Body of pancreas (tissue), 4 donors: ENCODE results near the gene IL31RA. TPM values are rescaled to one million over a fixed set of nuclear protein-coding genes. Genes with fewer than 3 reads are reported as not detected.

Source experiments
- ATAC-seq: fragments of 150-250 bp; one replicate; pipeline ENCODE4 v1.9.1; 2016
- DNase-seq, 4 donors: peaks; one replicate each; pipeline ENCODE4 v3.0.0-alpha.2; 2019
- H3K27ac ChIP-seq, 4 donors: fragments of 200-600 bp; sonication (generic); 1 replicate in 3 of 4; 2 replicates in 1 of 4; pipeline versions ENCODE4 v1.5.1 to v1.6.1; 2016 to 2019; ENCODE audit warnings: mild to moderate bottlenecking in 1 of 4, mixed read lengths in 1 of 4, moderate library complexity in 1 of 4
- H3K27me3 ChIP-seq, 2 donors: fragments of 200-600 bp; sonication (generic); one replicate each; pipeline ENCODE4 v1.6.0; 2016; ENCODE audit warnings: mild to moderate bottlenecking in 1 of 2
- H3K36me3 ChIP-seq, 2 donors: fragments of 200-600 bp; sonication (generic); replicated peaks in 1 of 2; 2 replicates each; pipeline ENCODE4 v1.5.1; 2016; ENCODE audit warnings: low read depth in 2 of 2; ENCODE audit not compliant: insufficient read depth in 1 of 2
- H3K4me1 ChIP-seq: fragments of 200-600 bp; sonication (generic); one replicate; pipeline ENCODE4 v1.6.0; 2016
- H3K4me3 ChIP-seq, 2 donors: fragments of 200-600 bp; sonication (generic); 1 replicate in 1 of 2; 2 replicates in 1 of 2; pipeline ENCODE4 v1.5.1; 2016 to 2019
- H3K9me3 ChIP-seq, 3 donors: fragments of 200-600 bp; sonication (generic); 1 replicate in 2 of 3; 2 replicates in 1 of 3; pipeline ENCODE4 v1.5.1; 2016
- POLR2A ChIP-seq, 3 donors: fragments of 450-650 bp; IDR thresholded peaks; one replicate each; pipeline ENCODE4 v1.6.1; 2016; ENCODE audit warnings: antibody characterized with exemption in 3 of 3, mild to moderate bottlenecking in 2 of 3
- WGBS, 2 donors: methylation state at CpG; one replicate each; pipeline ENCODE4 v1.1.5; 2017; 5-methylcytosine and 5-hydroxymethylcytosine counted together
- intact Hi-C: fragments of 100-400 bp; cut with DNase I; formaldehyde crosslinking; loops from one replicate; pipeline ENCODE4 v1.15.1; 2023
- small RNA-seq: library from RNA; depleted of rRNA; stranded (forward); fragments of <200 nt; gene quantifications from one replicate; pipeline ENCODE3, GENCODE V24; 2016
- total RNA-seq, 2 donors: library from RNA; depleted of rRNA; stranded (reverse); fragments of >200 nt; gene quantifications; one replicate each; pipeline ENCODE4 v1.1.0, GENCODE V29; 2016
- TF ChIP-seq, protein P1 (sequence below), 7 experiments: fragments of 450-650 bp in 4 of 7; fragments of 200-600 bp in 3 of 7; sonication (generic) in 3 of 7; IDR thresholded peaks; one replicate each; pipeline ENCODE4 v1.5.1; 2016 to 2019; ENCODE audit warnings: antibody characterized with exemption in 7 of 7

The IL31RA gene
- total RNA-seq, 2 donors from 2014 or later = not detected

DNA sequence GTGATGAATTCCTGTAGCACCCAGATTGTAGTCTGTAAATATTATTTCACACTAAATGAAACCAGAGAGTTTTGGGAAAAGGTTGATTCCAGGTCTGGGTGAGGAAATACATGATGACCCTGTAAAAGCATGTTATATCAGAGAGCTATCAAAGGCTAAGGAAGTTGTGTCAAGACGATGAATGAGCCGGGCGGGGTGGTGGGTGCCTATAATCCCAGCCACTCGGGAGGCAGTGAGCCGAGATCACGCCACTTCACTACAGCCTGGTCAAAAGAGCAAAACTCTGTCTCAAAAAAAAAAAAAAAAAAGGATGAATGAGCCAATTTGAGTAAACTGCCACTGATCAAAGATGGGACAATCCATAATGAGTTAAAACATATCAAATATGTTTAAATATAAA lies 114.4 kb downstream of the IL31RA start:
- Histone ChIP-seq H3K9me3 (no peaks in the 10 kb centered on the region), H3K27ac (no peak overlapping the region), H3K4me1 (peaks cover 6% of the 10 kb centered on the region), H3K36me3 (peaks cover 0 to 20% of the 10 kb centered on the region in 2 donors), H3K4me3 (no peak overlapping the region), H3K27me3 (no peaks in the 10 kb centered on the region)
- intact Hi-C loops = no loop called here
- ATAC-seq (no peak), DNase-seq (no peak)
- 86 to 88% methylated on average over 6 of the region's 6 CpGs for WGBS, 2 donors
- TF ChIP-seq POLR2A (IDR thresholded peaks at IDR 0.05) = no peak
- TF ChIP-seq, protein P1, sequence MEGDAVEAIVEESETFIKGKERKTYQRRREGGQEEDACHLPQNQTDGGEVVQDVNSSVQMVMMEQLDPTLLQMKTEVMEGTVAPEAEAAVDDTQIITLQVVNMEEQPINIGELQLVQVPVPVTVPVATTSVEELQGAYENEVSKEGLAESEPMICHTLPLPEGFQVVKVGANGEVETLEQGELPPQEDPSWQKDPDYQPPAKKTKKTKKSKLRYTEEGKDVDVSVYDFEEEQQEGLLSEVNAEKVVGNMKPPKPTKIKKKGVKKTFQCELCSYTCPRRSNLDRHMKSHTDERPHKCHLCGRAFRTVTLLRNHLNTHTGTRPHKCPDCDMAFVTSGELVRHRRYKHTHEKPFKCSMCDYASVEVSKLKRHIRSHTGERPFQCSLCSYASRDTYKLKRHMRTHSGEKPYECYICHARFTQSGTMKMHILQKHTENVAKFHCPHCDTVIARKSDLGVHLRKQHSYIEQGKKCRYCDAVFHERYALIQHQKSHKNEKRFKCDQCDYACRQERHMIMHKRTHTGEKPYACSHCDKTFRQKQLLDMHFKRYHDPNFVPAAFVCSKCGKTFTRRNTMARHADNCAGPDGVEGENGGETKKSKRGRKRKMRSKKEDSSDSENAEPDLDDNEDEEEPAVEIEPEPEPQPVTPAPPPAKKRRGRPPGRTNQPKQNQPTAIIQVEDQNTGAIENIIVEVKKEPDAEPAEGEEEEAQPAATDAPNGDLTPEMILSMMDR (IDR thresholded peaks at IDR 0.05) = no peak

DNA sequence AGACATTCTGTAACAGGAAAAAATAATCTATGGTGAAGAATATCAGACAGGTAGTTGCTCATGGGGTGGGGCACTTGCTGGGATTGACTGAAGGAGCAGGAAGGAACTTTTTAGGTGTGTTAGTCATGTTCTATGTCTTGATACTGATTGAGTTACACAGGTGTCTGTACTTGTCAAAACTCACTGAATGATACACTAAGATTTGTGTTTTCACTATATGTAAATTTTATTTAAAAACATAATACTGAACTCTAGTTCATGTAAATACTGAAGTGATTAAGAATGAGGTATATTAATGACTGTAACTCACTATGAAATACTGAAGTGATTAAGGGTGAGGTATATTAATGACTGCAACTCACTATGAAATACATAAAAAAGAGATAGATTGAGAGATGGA lies 115.1 kb downstream of the IL31RA start:
- H3K4me3 ChIP-seq = no peak overlapping the region
- ATAC-seq (no peak), DNase-seq (no peak)
- intact Hi-C loops = no loop called here
- peaks cover 6% of the 10 kb centered on the region for H3K4me1 ChIP-seq
- H3K9me3 ChIP-seq = no peaks in the 10 kb centered on the region
- TF ChIP-seq POLR2A (IDR thresholded peaks at IDR 0.05) = no peak
- H3K36me3 ChIP-seq = peaks cover 0 to 17% of the 10 kb centered on the region in 2 donors
- H3K27me3 ChIP-seq = no peaks in the 10 kb centered on the region
- H3K27ac ChIP-seq = no peak overlapping the region

DNA sequence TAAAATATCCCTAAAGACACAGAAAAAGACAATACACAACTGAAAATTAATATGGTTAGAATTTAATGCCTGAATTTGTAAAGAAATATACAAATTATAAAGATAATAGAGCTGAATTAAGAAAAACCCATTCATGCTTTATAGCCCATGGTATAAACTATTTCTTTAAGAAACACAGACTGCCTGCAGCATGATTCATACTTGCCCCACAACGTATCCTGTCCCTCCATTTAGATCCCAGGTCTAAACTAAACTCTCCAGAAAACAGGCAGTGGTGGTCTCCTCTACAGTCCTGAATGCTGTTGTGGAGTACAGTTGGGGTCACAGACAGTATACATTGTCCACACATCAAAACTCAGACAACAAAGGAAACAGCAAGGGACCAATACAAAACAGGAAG lies 118.8 kb downstream of the IL31RA start:
- 40 to 53% methylated on average over 1 of the region's 1 CpG for WGBS, 2 donors
- DNase-seq (no peak), ATAC-seq (no peak)
- H3K27ac ChIP-seq = no peak overlapping the region
- H3K4me1 ChIP-seq = peaks cover 6% of the 10 kb centered on the region
- TF ChIP-seq, protein P1 (IDR thresholded peaks at IDR 0.05) = no peak
- TF ChIP-seq POLR2A (IDR thresholded peaks at IDR 0.05) = no peak
- H3K4me3 ChIP-seq = no peak overlapping the region
- H3K36me3 ChIP-seq = peaks cover 0 to 4% of the 10 kb centered on the region in 2 donors
- H3K9me3 ChIP-seq = no peaks in the 10 kb centered on the region
- H3K27me3 ChIP-seq = no peaks in the 10 kb centered on the region
- intact Hi-C loops = loop anchor here (10.0 kb wide), 1 partner anchor 215 kb away; no protein-coding TSS in a partner anchor

Small RNAs within 50 kb of the gene (small RNA-seq; reads per million reads assigned to genes)
- not detected for gene AC016596.1

Other genes starting within 250 kb of the IL31RA start
- 10 to 100 TPM; 33.5 to 43.8 TPM for gene SLC38A9, start 139.0 kb upstream of the IL31RA start, total RNA-seq
- not detected for gene DDX4, start 113.3 kb upstream of the IL31RA start, total RNA-seq
- gene IL6ST, start 143.6 kb downstream of the IL31RA start, total RNA-seq = 10 to 100 TPM; 48.1 to 82.5 TPM